HepG2 (cell line): ENCODE data around the gene LOXL3.

Experiments used
- KDM1A ChIP-seq: IDR thresholded peaks from 2 replicates; pipeline ENCODE4 v1.6.1; 2016; ENCODE audit warnings: missing compliant biosample characterization
- NR3C1 ChIP-seq: sonication (generic); formaldehyde crosslinking; IDR thresholded peaks from 2 replicates; pipeline ENCODE4 v1.4.0; 2020; ENCODE audit warnings: missing genetic modification reagents

GRCh38 chr2:74559912-74560311, 6.2 kb upstream of the LOXL3 start:
- TF ChIP-seq KDM1A (CRISPR knock-in tag) (no peak), NR3C1 (CRISPR knock-in tag) (no peak)
